A549 (cell line): ENCODE data around the gene ISM1.

ENCODE experiments used
- POLR2A ChIP-seq: IDR thresholded peaks from 2 replicates; pipeline ENCODE4 v1.6.1; 2012; ENCODE audit warnings: mild to moderate bottlenecking, low read length
- TF ChIP-seq, protein P1 (sequence below): fragments of 450-650 bp; IDR thresholded peaks from 2 replicates; pipeline ENCODE4 v1.6.1; 2014; ENCODE audit warnings: antibody characterized with exemption
- TF ChIP-seq, protein P2 (sequence below): fragments of >200 bp; sonication (Bioruptor Twin); formaldehyde crosslinking; IDR thresholded peaks from 3 replicates; pipeline ENCODE4 v1.5.1; 2016

DNA sequence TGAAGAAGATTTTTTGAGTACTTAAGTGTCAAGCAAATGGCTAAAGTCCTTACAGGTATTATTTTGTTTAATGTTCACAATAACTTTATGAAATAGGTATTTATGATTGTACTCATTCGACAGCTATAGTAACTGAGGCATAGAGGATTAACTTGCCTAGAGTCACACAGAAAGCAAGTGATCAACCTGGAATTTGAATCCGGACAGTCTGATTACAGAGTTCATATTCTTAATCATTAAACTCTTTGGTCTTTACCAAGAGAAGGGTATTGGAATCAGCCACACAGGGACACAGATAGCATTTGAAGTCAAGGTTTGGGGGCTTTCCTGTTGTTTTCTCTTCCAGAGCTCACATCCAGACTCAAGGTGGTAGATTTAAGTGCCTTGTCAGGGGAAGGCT, 69.7 kb downstream of the ISM1 start:
- no peak for TF ChIP-seq POLR2A
- TF ChIP-seq, protein P1, sequence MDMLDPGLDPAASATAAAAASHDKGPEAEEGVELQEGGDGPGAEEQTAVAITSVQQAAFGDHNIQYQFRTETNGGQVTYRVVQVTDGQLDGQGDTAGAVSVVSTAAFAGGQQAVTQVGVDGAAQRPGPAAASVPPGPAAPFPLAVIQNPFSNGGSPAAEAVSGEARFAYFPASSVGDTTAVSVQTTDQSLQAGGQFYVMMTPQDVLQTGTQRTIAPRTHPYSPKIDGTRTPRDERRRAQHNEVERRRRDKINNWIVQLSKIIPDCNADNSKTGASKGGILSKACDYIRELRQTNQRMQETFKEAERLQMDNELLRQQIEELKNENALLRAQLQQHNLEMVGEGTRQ, result no peak
- TF ChIP-seq, protein P2, sequence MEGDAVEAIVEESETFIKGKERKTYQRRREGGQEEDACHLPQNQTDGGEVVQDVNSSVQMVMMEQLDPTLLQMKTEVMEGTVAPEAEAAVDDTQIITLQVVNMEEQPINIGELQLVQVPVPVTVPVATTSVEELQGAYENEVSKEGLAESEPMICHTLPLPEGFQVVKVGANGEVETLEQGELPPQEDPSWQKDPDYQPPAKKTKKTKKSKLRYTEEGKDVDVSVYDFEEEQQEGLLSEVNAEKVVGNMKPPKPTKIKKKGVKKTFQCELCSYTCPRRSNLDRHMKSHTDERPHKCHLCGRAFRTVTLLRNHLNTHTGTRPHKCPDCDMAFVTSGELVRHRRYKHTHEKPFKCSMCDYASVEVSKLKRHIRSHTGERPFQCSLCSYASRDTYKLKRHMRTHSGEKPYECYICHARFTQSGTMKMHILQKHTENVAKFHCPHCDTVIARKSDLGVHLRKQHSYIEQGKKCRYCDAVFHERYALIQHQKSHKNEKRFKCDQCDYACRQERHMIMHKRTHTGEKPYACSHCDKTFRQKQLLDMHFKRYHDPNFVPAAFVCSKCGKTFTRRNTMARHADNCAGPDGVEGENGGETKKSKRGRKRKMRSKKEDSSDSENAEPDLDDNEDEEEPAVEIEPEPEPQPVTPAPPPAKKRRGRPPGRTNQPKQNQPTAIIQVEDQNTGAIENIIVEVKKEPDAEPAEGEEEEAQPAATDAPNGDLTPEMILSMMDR, result no peak
